Hair follicle dermal papilla cell (primary cell): ENCODE data around the gene CCL16. TPM values are rescaled to one million over a fixed set of nuclear protein-coding genes. Genes with fewer than 3 reads are reported as not detected.

Experiments
- total RNA-seq: library from RNA; depleted of rRNA; stranded (reverse); fragments of >200 nt; gene quantifications from 2 replicates; pipeline ENCODE4 v1.2.3, GENCODE V29; 2012

CCL16 gene, protein sequence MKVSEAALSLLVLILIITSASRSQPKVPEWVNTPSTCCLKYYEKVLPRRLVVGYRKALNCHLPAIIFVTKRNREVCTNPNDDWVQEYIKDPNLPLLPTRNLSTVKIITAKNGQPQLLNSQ
- not detected in 2 replicates for total RNA-seq

GRCh38 chr17:35981246-35981645, at the start of gene CCL16:
TSS of gene CCL16 (minus strand) at chr17:35981497. CDS start at chr17:35981420, 77 bp downstream.

DNA sequence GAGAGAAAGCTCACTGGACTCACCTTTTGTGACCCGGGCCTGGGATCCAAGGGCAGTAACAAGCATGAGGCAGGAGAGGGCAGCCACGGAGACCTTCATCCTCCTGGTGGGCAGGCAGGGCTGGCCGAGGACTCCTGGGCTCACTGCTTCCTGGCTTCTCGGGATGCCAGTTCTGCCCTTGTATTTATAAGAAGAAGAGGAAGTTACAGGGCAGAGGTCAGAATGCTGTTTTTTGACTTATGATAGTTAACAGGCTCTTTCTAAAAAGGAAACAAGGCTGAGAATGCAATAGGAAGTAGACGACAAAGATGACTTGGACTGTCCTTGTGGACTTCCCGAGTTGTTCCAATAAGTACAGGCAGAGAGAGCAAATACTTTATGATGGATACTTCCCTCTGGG, 36.5 kb upstream of the CCL16 start, which contains the start of gene CCL23:
TSS of gene CCL23 (minus strand) at position 174 of the 400 bp plus-strand sequence. CDS start at position 99, 75 bp downstream.

DNA sequence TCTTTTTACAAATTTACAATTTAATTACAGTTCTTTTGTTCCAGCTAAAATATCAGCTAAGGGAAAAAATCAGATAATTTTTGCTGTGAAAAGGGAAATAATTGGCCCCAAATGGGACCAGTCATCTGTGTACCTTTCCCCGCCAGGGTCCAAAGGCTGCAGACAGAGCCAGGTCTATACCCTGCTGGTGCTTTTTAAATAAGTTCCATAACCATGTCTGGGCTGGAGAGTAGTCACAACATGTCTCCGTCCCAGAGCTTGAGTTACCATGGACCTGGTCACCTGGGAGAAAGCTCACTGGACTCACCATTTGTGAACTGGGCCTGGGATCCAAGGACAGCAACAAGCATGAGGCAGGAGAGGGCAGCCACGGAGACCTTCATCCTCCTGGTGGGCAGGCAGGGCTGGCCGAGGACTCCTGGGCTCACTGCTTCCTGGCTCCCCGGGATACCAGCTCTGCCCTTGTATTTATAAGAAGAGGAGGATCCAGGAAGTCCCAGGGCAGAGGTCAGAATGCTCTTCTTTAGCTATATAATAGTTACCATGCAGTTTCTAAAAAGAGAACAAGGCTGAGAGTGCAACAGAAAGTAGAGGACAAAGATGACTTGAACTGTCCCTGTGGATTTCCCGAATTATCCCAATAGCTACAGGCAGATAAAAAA, 19.9 kb upstream of the CCL16 start, which contains the start of gene CCL15:
TSS of gene CCL15 (minus strand) at position 444 of the 662 bp plus-strand sequence. CDS start at position 383, 61 bp downstream.

DNA sequence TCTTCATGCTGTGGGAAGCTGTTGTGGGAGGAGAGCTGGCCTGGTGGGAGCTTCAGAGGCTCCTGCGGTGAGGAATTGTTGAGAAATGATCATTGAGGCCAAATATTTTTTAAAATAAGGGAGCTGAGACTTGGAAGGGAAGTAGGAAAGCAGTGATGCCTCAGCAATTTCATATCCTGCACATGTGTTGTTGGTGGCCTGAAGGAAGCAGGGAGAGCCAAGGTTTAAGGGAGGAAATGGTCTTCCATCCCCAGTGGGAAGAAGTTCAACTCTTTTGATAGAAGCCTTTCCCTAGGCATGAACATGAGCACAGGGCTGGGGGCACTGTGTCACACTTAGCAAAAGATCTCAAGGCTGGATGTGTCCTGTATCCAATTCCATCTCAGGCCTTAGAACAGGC, 5.3 kb upstream of the CCL16 start, which contains the start of gene CCL14:
TSS of gene CCL14 (minus strand) at position 87 of the 400 bp plus-strand sequence. CDS start at position 7, 80 bp downstream.

GRCh38 chr17:35943537-35943936, 37.8 kb downstream of the CCL16 start, which contains the start of gene LYZL6:
TSS of gene LYZL6 (minus strand) at chr17:35943713. CDS start at chr17:35939356, 4,357 bp downstream.

GRCh38 chr17:35930211-35931065, 50.9 kb downstream of the CCL16 start, which contains the start of gene RDM1:
TSS of gene RDM1 (minus strand) at chr17:35930773. CDS start at chr17:35930727, 46 bp downstream.

Other genes starting within 250 kb of the CCL16 start
- gene RASL10B, start 249.9 kb downstream of the CCL16 start, total RNA-seq, result 0.85 and 0.97 TPM in 2 replicates
- not detected in 2 replicates for gene GAS2L2, start 228.3 kb downstream of the CCL16 start, total RNA-seq
- gene C17orf50, start 220.6 kb downstream of the CCL16 start, total RNA-seq, result not detected in 2 replicates
- 0.16 and 1.2 TPM in 2 replicates for gene MMP28, start 185.9 kb downstream of the CCL16 start, total RNA-seq
- 31.9 and 44.0 TPM in 2 replicates for gene TAF15, start 172.0 kb downstream of the CCL16 start, total RNA-seq
- gene HEATR9, start 112.6 kb downstream of the CCL16 start, total RNA-seq, result not detected in 2 replicates
- gene CCL5, start 101.1 kb downstream of the CCL16 start, total RNA-seq, result 0.16 TPM in 1 of 2 replicates, not detected in the other
- not detected in 2 replicates for gene RDM1, start 50.7 kb downstream of the CCL16 start, total RNA-seq
- gene LYZL6, start 37.8 kb downstream of the CCL16 start, total RNA-seq, result not detected in 2 replicates
- not detected in 2 replicates for gene CCL14, start 5.2 kb upstream of the CCL16 start, total RNA-seq
- gene CCL15, start 20.1 kb upstream of the CCL16 start, total RNA-seq, result not detected in 2 replicates
- gene CCL23, start 36.5 kb upstream of the CCL16 start, total RNA-seq, result not detected in 2 replicates
- gene CCL18, start 82.8 kb upstream of the CCL16 start, total RNA-seq, result not detected in 2 replicates
- not detected in 2 replicates for gene CCL3, start 108.6 kb upstream of the CCL16 start, total RNA-seq
- 0.32 TPM in 1 of 2 replicates, not detected in the other for gene CCL4, start 122.3 kb upstream of the CCL16 start, total RNA-seq
- not detected in 2 replicates for gene TBC1D3B, start 195.1 kb upstream of the CCL16 start, total RNA-seq
- gene CCL3L1, start 215.3 kb upstream of the CCL16 start, total RNA-seq, result not detected in 2 replicates
- gene CCL4L2, start 229.6 kb upstream of the CCL16 start, total RNA-seq, result not detected in 2 replicates